ENCODE measurements around the gene C5orf52.

DNA sequence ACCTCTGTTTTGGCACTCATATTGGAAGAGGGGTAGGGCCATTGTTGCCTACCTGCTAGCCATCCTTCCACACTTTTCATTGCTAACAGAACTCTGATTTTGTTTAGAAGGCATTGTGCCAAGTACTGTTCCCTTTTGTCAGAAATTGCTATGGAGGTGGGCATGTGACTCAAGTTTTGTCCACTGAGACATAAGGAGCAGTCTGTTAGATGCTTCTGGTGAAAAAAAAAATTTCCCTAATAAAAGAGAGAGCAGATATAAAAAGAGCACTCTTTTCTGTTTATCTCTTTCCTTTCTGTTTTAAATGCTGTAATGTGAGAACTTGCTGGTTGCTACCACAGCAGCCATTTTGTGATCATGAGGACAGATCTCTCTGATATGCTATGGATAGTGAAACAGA, 38.0 kb downstream of the C5orf52 start:
- TF ChIP-seq GATA3 (IDR thresholded peaks at IDR 0.05; ENCODE audit: low read depth, low read length) (no peak), GATA2 (IDR thresholded peaks at IDR 0.05; ENCODE audit: low read depth, low read length) (no peak)

All from SH-SY5Y (cell line).